Nephron (organoid): ENCODE data around the gene ARL8B.
"Not testable (repeated sequence)": the region's sequence is repeated elsewhere in the genome, so short reads cannot be mapped to it uniquely, and the experiment has no call there.

Source experiments
- H3K27ac Mint-ChIP-seq, 3 experiments: 2 replicates each; pipeline ENCODE4 v1.8.0; 2020; ENCODE audit warnings: mixed read lengths in 3 of 3, mild to moderate bottlenecking in 2 of 3, moderate library complexity in 1 of 3
- H3K27me3 Mint-ChIP-seq: 2 replicates; pipeline ENCODE4 v1.8.0; 2021; ENCODE audit warnings: low read depth, mild to moderate bottlenecking, moderate library complexity, mixed read lengths
- H3K36me3 Mint-ChIP-seq: 2 replicates; pipeline ENCODE4 v1.8.0; 2020; ENCODE audit warnings: low read depth, mixed read lengths
- H3K4me1 Mint-ChIP-seq: 2 replicates; pipeline ENCODE4 v1.8.0; 2020; ENCODE audit warnings: mixed read lengths
- H3K4me3 Mint-ChIP-seq, 3 experiments: 2 replicates each; pipeline ENCODE4 v1.8.0; 2020; ENCODE audit warnings: mild to moderate bottlenecking in 3 of 3, mixed read lengths in 3 of 3, moderate library complexity in 2 of 3
- H3K9me3 Mint-ChIP-seq: 2 replicates; pipeline ENCODE4 v1.8.0; 2020; ENCODE audit warnings: mixed read lengths
- CTCF ChIP-seq, 3 experiments: fragments of 200-600 bp; sonication (generic); IDR thresholded peaks; one replicate each; pipeline ENCODE4 v1.5.0; 2021; ENCODE audit warnings: antibody characterized with exemption in 3 of 3; ENCODE audit not compliant: unreplicated experiment in 3 of 3

The ARL8B gene

DNA sequence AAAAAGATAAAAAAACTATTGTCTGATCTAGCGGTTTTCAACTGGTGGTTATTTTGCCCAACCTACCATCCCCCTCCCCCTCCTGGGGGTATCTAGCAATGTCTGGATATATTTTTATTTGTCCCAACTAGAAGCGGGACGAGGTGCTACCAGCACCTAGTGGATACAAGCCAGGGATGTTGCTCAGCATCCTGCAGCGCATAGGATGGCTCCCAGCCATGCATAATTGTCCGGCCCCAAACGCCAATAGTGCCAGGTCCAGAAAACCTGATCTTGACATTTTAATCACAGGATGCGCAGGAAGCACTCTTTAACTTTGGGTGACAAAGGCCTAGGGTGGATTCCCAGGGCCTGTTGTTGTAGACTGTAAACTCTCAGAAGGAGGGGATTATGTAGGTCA lies 17.0 kb upstream of the ARL8B start:
- Mint-ChIP-seq H3K4me3 (no peak overlapping the region), H3K4me1 (no peaks in the 10 kb centered on the region), H3K9me3 (peaks cover 3% of the 10 kb centered on the region), H3K27ac (no peak overlapping the region), H3K27me3 (peaks cover 16% of the 10 kb centered on the region), H3K36me3 (no peaks in the 10 kb centered on the region)
- TF ChIP-seq CTCF (IDR thresholded peaks at IDR 0.05; ENCODE audit: unreplicated experiment in 3 of 3), result no peak

DNA sequence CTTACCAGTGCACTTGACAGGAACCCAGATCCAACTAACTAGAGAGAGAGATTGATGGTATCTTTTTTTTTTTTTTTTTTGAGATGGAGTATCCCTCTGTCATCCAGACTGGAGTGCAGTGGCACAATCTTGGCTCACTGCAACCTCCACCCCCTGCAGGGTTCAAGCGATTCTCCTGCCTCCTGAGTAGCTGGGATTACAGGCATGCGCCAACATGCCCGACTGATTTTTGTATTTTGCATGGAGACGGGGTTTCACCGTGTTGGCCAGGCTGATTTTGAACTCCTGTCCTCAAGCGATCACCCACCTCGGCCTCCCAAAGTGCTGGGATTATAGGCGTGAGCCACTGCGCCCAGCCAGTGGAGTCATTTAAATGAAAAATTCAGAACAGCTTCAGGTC lies 15.7 kb upstream of the ARL8B start:
- H3K27me3 Mint-ChIP-seq, result peaks cover 16% of the 10 kb centered on the region
- not testable (repeated sequence) for H3K9me3 Mint-ChIP-seq, H3K4me3 Mint-ChIP-seq, H3K4me1 Mint-ChIP-seq, H3K36me3 Mint-ChIP-seq, H3K27ac Mint-ChIP-seq

GRCh38 chr3:5106933-5107334 lies 15.2 kb upstream of the ARL8B start:
- not testable (repeated sequence) for H3K27ac Mint-ChIP-seq, H3K4me1 Mint-ChIP-seq, H3K9me3 Mint-ChIP-seq, H3K4me3 Mint-ChIP-seq, H3K36me3 Mint-ChIP-seq
- H3K27me3 Mint-ChIP-seq, result peaks cover 15% of the 10 kb centered on the region

DNA sequence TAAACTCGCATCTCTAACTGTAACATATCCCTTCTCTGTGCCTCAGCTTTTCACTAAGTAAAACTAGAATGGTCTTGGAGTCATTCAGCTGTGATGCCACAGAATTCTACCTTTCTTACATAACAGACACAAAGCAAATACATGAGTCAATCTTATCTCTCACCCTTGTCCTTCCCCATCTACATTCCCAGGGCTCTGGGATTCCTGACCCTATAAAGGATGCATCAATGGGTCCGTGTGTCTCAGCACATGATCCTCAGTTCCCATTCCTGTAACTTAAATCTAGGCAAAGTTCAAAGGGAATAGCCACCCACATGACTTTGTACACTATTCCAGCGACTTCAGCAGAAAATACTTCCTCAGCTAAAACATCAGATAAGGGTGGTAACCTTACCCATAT lies 11.8 kb upstream of the ARL8B start:
- no peaks in the 10 kb centered on the region for H3K4me1 Mint-ChIP-seq
- no peak overlapping the region for H3K27ac Mint-ChIP-seq
- H3K4me3 Mint-ChIP-seq, result no peak overlapping the region
- peaks cover 1% of the 10 kb centered on the region for H3K27me3 Mint-ChIP-seq
- no peak for TF ChIP-seq CTCF (IDR thresholded peaks at IDR 0.05; ENCODE audit: unreplicated experiment in 3 of 3)
- no peaks in the 10 kb centered on the region for H3K36me3 Mint-ChIP-seq
- no peaks in the 10 kb centered on the region for H3K9me3 Mint-ChIP-seq

GRCh38 chr3:5112043-5112442 lies 10.0 kb upstream of the ARL8B start:
- Mint-ChIP-seq H3K27ac (no peak overlapping the region), H3K4me1 (no peaks in the 10 kb centered on the region), H3K4me3 (no peak overlapping the region), H3K9me3 (peaks cover 6% of the 10 kb centered on the region), H3K36me3 (no peaks in the 10 kb centered on the region), H3K27me3 (no peaks in the 10 kb centered on the region)
- no peak for TF ChIP-seq CTCF (IDR thresholded peaks at IDR 0.05; ENCODE audit: unreplicated experiment in 3 of 3)

GRCh38 chr3:5113726-5114125 lies 8.4 kb upstream of the ARL8B start:
- not testable (repeated sequence) for H3K4me1 Mint-ChIP-seq, H3K27me3 Mint-ChIP-seq, H3K36me3 Mint-ChIP-seq, H3K9me3 Mint-ChIP-seq, H3K4me3 Mint-ChIP-seq, H3K27ac Mint-ChIP-seq

GRCh38 chr3:5115506-5116162 lies 6.5 kb upstream of the ARL8B start:
- TF ChIP-seq CTCF (IDR thresholded peaks at IDR 0.05; ENCODE audit: unreplicated experiment in 3 of 3), result no peak
- Mint-ChIP-seq H3K36me3 (no peaks in the 10 kb centered on the region), H3K27me3 (no peaks in the 10 kb centered on the region), H3K9me3 (peaks cover 6% of the 10 kb centered on the region), H3K27ac (no peak overlapping the region), H3K4me3 (no peak overlapping the region), H3K4me1 (no peaks in the 10 kb centered on the region)
